ENCODE measurements around the gene DLX4. TPM values are rescaled to one million over a fixed set of nuclear protein-coding genes. Genes with fewer than 3 reads are reported as not detected.

Gene DLX4
- total RNA-seq, 1 donor from 2014 or later, result 1.2 TPM

- peaks cover 17% of the 10 kb centered on the region for H3K27me3 ChIP-seq
- intact Hi-C loops (cut with DNase I), result no loop called here
Measured at GRCh38 chr17:49959183-49959935, 9.6 kb upstream of the DLX4 start.

GRCh38 chr17:49962599-49963308, 6.2 kb upstream of the DLX4 start:
- Histone ChIP-seq H3K27ac (no peak overlapping the region), H3K27me3 (peaks cover 17% of the 10 kb centered on the region), H3K9me3 (no peaks in the 10 kb centered on the region), H3K4me1 (peaks cover 18% of the 10 kb centered on the region), H3K4me3 (no peak overlapping the region), H3K36me3 (no peaks in the 10 kb centered on the region)
- intact Hi-C loops (cut with DNase I), result no loop called here
- TF ChIP-seq POLR2A (IDR thresholded peaks at IDR 0.05), result no peak
- TF ChIP-seq CTCF (IDR thresholded peaks at IDR 0.05), result no peak
- TF ChIP-seq POLR2AphosphoS5 (IDR thresholded peaks at IDR 0.05; ENCODE audit: insufficient read depth in 1 of 2, low read depth in 1 of 2), result no peak
- DNase-seq (ENCODE audit: extremely low spot score in 2 of 2), result no peak

More at GRCh38 chr17:49959183-49959935, 9.6 kb upstream of the DLX4 start:
- no peak for TF ChIP-seq POLR2A (IDR thresholded peaks at IDR 0.05)
- no peak for TF ChIP-seq CTCF (IDR thresholded peaks at IDR 0.05)
- no peak for TF ChIP-seq POLR2AphosphoS5 (IDR thresholded peaks at IDR 0.05; ENCODE audit: insufficient read depth in 1 of 2, low read depth in 1 of 2)
- peaks cover 8% of the 10 kb centered on the region for H3K4me1 ChIP-seq
- no peaks in the 10 kb centered on the region for H3K9me3 ChIP-seq
- H3K36me3 ChIP-seq, result no peaks in the 10 kb centered on the region
- H3K27ac ChIP-seq, result no peak overlapping the region
- no peak for DNase-seq (ENCODE audit: extremely low spot score in 2 of 2)
- no peak overlapping the region for H3K4me3 ChIP-seq

GRCh38 chr17:49963309-49963625, 5.7 kb upstream of the DLX4 start:
- peaks cover 18% of the 10 kb centered on the region for H3K4me1 ChIP-seq

GRCh38 chr17:49963626-49964302, 5.2 kb upstream of the DLX4 start:
- Histone ChIP-seq H3K27me3 (peaks cover 17% of the 10 kb centered on the region), H3K27ac (no peak overlapping the region), H3K36me3 (no peaks in the 10 kb centered on the region), H3K9me3 (no peaks in the 10 kb centered on the region), H3K4me1 (peaks cover 21% of the 10 kb centered on the region), H3K4me3 (no peak overlapping the region)
- intact Hi-C loops (cut with DNase I), result no loop called here
- no peak for DNase-seq (ENCODE audit: extremely low spot score in 2 of 2)
- no peak for TF ChIP-seq POLR2A (IDR thresholded peaks at IDR 0.05)
- peak in 1 of 2 donors; percentile 19 for TF ChIP-seq POLR2AphosphoS5 (IDR thresholded peaks at IDR 0.05; ENCODE audit: insufficient read depth in 1 of 2, low read depth in 1 of 2)
- no peak for TF ChIP-seq CTCF (IDR thresholded peaks at IDR 0.05)

More at GRCh38 chr17:49963309-49963625, 5.7 kb upstream of the DLX4 start:
- Histone ChIP-seq H3K27ac (no peak overlapping the region), H3K4me3 (no peak overlapping the region), H3K36me3 (no peaks in the 10 kb centered on the region), H3K27me3 (peaks cover 17% of the 10 kb centered on the region), H3K9me3 (no peaks in the 10 kb centered on the region)
- no peak for TF ChIP-seq CTCF (IDR thresholded peaks at IDR 0.05)
- no peak for TF ChIP-seq POLR2A (IDR thresholded peaks at IDR 0.05)
- TF ChIP-seq POLR2AphosphoS5 (IDR thresholded peaks at IDR 0.05; ENCODE audit: insufficient read depth in 1 of 2, low read depth in 1 of 2), result no peak
- intact Hi-C loops (cut with DNase I), result no loop called here
- DNase-seq (ENCODE audit: extremely low spot score in 2 of 2), result no peak

All from vagina (tissue), 2 donors.